Hepatocyte (in vitro differentiated cells): ENCODE measurements around the gene SYNGR4.

ENCODE experiments used
- EZH2 ChIP-seq: fragments of 200-600 bp; sonication (generic); IDR thresholded peaks from 2 replicates; pipeline ENCODE4 v1.6.1; 2016; ENCODE audit warnings: antibody characterized with exemption, mild to moderate bottlenecking, borderline replicate concordance
- EZH2phosphoT487 ChIP-seq: fragments of 200-600 bp; sonication (generic); IDR thresholded peaks from one replicate; pipeline ENCODE4 v1.6.1; 2018; ENCODE audit warnings: antibody characterized with exemption, mild to moderate bottlenecking, low read depth, moderate library complexity; ENCODE audit not compliant: unreplicated experiment, severe bottlenecking
- TF ChIP-seq, protein P1 (sequence below): fragments of 200-600 bp; sonication (generic); IDR thresholded peaks from 2 replicates; pipeline ENCODE4 v1.5.1; 2016; ENCODE audit warnings: antibody characterized with exemption, mild to moderate bottlenecking; ENCODE audit not compliant: poor library complexity

DNA sequence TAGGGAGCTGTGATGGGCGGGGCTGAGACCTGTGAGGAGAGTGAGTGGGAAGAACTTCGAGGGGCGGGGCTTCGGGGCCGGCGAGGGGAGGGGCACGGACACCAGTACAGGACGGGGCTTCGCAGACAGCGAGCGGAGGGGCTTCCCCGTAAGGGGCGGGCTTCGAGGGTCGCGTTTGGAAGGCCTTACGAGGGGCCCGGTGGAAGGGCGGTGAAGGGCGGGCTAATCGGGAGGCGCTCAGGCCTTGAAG is 42.9 kb upstream of the SYNGR4 start:
- TF ChIP-seq, protein P1, sequence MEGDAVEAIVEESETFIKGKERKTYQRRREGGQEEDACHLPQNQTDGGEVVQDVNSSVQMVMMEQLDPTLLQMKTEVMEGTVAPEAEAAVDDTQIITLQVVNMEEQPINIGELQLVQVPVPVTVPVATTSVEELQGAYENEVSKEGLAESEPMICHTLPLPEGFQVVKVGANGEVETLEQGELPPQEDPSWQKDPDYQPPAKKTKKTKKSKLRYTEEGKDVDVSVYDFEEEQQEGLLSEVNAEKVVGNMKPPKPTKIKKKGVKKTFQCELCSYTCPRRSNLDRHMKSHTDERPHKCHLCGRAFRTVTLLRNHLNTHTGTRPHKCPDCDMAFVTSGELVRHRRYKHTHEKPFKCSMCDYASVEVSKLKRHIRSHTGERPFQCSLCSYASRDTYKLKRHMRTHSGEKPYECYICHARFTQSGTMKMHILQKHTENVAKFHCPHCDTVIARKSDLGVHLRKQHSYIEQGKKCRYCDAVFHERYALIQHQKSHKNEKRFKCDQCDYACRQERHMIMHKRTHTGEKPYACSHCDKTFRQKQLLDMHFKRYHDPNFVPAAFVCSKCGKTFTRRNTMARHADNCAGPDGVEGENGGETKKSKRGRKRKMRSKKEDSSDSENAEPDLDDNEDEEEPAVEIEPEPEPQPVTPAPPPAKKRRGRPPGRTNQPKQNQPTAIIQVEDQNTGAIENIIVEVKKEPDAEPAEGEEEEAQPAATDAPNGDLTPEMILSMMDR: no peak
- TF ChIP-seq EZH2phosphoT487 (no peak), EZH2 (no peak)
